ENCODE data around the gene APBB2.

DNA sequence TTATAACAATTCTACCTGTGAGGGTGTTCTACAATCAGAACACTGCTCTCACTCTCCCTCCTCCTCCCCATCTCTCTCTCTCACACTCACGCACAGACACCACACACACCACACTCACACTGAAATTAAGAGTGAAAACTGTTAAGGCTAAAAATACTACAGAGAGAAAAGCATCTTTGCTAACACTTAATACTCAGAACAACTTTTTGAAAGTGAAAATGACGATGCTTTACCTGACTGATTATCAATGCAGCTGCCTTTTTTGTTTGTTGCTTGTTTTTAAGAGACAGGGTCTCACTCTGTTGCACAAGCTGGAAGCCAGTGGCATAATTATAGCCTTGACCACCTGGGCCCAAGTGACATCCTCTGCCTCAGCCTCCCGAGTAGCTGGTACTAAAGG lies 222.4 kb downstream of the APBB2 start:
- TF ChIP-seq, protein P1, sequence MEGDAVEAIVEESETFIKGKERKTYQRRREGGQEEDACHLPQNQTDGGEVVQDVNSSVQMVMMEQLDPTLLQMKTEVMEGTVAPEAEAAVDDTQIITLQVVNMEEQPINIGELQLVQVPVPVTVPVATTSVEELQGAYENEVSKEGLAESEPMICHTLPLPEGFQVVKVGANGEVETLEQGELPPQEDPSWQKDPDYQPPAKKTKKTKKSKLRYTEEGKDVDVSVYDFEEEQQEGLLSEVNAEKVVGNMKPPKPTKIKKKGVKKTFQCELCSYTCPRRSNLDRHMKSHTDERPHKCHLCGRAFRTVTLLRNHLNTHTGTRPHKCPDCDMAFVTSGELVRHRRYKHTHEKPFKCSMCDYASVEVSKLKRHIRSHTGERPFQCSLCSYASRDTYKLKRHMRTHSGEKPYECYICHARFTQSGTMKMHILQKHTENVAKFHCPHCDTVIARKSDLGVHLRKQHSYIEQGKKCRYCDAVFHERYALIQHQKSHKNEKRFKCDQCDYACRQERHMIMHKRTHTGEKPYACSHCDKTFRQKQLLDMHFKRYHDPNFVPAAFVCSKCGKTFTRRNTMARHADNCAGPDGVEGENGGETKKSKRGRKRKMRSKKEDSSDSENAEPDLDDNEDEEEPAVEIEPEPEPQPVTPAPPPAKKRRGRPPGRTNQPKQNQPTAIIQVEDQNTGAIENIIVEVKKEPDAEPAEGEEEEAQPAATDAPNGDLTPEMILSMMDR (IDR thresholded peaks at IDR 0.05), result no peak
- no peak for TF ChIP-seq POLR2A (IDR thresholded peaks at IDR 0.05)
- TF ChIP-seq EP300 (IDR thresholded peaks at IDR 0.05), result no peak

All from tibial nerve (tissue), 4 donors.